ENCODE results near the gene IRAK2.
"Not testable (repeated sequence)": the region's sequence is repeated elsewhere in the genome, so short reads cannot be mapped to it uniquely, and the experiment has no call there.

The IRAK2 gene

DNA sequence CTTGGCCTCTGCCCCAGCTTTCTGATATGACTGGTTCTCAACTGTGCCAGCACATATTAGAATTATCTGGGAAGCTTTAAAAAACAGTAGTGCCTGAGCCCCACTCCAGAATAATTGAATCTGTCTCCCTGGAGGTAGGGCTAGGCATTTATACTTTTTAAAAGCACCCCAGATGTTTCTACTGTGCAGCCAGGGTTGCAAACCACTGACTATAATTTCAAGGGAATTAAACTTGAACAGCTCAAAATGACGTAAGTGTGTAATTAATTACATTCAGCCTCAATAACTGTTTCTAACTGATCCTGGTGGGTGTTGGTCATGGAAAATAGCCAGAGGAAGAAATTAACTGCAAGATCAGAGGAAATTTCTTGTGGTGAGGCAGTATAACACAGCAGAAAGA lies 4.4 kb upstream of the IRAK2 start:
- no peak for DNase-seq

DNA sequence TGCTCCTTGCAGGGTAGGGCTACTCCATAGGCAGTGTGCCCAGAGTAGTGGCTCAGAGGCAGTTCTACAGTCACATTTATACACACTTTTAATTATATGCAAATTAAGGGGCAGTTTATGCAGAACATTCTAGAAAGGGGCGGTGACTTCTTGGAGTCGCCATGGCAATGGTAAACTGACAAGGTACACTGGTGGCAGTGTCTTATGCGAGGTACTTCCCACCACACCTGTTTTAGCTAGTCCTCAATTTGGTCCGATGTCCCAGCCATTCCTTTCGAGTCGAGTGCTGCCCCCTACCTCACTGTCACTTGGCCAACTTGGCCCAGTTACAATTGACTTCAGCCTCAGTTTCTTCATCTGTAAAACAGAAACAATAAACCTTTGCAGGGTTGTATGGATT lies 3.8 kb upstream of the IRAK2 start:
- no peak for DNase-seq

DNA sequence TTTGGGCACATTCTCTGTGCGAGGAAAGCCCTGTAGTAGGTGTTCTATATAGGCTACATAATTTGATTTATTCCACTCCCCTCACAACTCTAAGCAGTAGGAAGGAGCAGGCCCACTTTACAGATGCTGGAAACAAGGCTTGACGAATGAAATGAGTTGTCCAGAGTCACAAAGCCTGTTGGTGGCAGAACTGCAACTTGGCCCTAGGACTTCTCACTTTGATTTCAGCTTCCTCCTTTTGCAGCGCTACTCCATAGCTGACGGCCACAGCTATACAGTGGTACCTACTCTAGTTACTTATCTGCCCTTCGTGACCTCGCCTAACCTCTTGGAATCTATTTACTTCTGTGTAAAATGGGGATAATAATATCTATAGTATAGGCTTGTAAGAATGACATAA lies 2.5 kb upstream of the IRAK2 start:
- no peak for DNase-seq

DNA sequence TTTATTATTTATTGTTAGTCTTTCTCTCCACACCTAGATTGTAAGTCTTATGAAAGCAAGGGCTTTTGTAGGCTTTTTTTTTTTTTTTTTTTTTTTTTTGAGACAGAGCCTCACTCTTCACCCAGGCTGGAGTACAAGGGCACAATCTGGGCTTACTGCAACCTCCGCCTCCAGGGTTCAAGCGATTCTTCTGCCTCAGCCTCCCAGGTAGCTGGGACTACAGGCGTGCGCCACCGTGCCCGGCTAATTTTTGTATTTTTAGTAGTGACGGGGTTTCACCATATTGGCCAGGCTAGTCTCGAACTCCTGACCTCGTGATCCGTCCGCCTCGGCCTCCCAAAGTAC lies 546 bp upstream of the IRAK2 start:
- DNase-seq = not testable (repeated sequence)

DNA sequence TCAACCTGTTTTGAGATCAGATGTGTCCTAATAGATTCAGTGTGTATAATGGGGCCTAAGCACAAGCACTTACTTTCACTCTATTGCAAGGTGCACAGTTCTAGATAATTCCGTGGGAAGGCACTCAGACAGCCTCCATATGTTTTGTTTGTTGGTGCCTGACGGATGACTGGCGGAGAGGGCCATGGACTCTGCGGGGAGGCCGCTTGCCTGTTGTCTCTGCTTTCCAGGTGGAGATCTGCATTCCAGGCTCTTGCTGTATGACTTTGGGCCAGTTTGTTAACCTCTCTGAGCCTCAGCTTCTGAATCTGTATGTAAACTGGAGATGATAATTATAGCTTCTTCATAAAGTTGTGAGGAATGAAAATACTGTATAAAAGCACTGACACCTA lies 1.5 kb downstream of the IRAK2 start:
- DNase-seq = no peak

DNA sequence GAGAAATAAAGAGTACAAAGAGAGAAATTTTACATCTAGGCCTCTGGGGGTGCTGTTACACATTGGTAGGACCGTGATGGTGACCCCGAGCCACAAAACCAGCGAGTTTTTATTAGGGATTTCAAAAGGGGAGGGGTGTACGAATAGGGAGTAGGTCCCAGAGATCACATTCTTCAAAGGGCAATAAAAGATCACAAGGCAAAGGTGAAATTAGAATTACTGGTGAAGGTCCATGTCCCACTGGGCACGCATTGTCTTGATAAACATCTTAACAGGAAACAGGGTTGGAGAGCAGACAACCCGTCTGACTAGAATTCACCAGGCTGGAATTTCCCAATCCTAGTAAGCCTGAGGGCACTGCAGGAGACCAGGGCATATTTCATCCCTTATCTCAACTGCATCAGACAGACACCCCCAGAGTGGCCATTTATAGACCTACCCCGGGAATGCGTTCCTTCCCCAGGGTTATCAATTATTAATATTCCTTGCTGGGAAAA lies 4.3 kb downstream of the IRAK2 start:
- no peak for DNase-seq

DNA sequence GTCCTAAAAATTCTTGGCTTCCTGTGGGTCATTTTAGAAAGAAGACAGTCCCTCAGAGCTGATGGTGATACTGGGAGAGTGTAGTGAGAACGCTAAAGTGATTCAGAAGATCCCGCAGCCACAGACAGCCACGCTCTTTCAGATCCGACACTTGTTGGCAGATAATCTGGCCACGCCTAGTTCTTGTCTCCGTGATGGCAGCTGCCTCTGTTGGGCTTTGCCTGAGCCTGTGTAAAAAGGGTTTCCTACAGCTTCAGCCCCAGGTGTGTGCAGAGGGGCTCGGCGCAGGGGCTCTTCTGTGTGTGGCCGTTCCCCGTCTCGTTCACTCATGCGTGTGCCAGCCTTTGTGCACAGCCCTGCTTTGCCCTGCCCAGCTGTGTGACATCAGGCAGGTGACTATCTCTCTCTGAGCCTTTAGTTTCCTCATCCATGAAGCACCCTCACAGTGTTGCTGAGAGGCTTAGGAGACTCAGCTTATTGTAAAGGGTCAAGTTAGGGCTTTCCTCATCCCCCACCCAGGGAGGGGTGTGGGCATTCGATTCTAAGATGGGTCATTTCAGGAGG lies 6.3 kb downstream of the IRAK2 start:
- no peak for DNase-seq

DNA sequence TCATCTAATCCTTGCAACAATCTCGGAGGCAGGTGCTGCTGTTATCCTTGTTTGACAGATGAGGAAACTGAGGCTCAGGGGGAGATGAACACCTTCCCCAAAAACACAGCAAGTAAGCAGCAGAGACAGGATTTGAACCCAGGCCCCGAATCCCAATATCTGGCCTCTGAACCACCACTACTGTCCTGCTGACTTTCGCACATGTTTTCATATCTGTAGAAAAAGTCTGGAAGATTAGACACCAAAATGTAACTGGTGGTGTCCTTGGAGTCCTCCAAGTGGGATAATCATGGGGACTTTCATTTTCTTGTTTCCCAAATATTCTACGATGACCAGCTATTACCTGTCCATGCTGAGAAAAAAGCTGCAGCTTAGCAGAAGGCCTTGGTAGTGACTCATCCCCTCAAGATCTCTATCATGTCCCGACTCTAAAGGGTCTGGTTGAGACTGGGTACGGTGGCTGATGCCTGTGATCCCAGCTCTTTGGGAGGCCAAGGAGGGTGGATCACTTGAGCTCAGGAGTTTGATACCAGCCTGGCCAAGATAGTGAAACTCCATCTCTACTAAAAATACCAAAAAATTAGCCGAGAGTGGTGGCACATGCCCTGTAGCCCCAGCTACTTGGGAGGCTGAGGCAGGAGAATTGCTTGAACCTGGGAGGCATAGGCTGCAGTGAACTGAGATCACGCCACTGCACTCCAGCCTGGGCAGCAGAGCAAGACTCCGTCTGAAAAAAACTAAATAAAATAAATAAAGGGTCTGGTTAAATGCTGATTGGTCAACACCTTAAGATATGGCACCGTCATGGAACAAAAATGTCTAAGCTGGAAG lies 8.6 kb downstream of the IRAK2 start:
- peak; percentile 70 for DNase-seq

DNA sequence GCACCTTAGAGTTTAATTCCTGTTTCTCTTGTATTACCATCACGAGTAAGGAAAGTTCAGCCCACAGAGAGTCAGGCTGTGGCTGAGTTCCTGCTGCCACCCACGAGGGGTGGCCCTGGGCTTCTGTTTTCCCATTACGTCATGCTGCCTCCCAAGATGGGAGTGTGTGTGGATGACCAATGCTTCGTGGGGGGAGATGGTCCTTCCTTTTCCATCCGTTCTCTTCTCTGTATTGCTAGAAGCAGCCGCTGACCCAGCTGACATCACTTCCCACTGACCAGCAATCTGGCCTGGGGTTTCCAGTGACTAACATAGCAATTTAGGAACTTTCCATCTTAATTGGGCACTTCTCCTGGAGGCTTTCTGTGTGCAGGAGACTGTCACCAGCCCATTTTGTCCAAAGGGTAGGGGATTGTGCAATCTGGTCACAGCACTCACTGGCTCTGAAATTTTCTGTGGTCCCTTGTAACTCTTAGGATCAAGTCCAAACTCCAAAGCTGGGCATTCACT lies 9.3 kb downstream of the IRAK2 start:
- peak; percentile 87 for DNase-seq

DNA sequence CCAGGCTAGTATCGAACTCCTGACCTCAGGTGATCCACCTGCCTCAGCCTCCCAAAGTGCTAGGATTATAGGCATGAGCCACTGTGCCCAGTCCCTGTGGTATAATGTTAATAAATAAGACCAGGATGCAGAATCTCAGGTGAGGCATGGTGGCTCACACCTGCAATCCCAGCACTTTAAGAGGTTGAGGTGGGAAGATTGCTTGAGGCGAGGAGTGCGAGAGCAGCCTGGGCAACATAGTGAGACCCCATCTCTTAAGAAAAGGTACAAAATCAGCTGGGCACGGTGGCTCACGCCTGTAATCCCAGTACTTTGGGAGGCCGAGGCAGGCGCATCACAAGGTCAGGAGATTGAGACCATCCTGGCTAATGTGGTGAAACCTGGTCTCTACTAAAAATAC lies 10.6 kb downstream of the IRAK2 start:
- not testable (repeated sequence) for DNase-seq

DNA sequence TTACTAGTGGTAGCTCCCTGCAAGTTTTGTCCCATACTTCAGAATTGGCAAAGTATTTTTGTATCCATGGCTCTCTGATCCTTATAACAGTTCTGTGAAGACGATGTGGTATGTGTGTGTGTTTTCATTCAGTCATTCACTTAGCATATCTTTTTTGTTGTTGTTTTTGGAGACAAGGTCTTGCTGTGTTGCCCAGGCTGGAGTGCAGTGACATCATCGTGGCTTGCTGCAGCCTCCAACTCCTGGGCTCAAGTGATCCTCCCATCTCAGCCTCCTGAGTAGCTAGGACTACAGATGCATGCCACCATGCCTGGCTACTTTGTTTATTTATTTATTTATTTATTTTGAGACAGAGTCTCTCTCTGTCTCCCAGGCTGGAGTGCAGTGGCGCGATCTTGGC lies 11.4 kb downstream of the IRAK2 start:
- not testable (repeated sequence) for DNase-seq

DNA sequence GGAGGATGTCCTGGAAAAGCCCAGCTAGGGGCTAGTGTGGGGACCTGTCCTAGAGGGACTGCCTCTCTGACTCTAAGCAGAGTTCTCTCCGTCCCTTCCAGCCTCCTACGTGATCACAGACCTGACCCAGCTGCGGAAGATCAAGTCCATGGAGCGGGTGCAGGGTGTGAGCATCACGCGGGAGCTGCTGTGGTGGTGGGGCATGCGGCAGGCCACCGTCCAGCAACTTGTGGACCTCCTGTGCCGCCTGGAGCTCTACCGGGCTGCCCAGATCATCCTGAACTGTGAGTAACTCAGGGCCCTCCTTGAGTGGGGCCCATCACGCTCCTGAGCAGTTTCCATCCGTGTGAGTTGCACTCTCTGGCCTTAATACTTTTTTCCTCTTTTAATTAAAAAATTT lies 13.0 kb downstream of the IRAK2 start:
- DNase-seq = no peak

DNA sequence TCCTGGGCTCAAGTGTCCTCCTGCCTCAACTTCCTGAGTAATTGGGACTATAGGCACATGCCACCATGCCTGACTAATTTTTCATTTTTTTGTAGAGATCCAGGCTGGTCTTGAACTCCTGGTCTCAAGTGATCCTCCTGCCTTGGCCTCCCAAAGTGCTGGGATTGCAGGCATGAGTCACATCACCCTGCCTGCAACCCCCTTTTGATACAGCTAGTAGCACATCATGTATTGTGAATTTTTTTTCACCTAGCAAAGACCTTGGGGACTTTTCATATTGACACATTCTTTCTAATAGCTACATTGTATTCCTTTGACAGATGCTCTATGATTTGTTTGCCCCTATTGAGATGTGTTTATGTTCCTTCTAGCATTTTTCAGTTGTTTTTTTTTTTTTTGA lies 14.2 kb downstream of the IRAK2 start:
- DNase-seq = no peak

DNA sequence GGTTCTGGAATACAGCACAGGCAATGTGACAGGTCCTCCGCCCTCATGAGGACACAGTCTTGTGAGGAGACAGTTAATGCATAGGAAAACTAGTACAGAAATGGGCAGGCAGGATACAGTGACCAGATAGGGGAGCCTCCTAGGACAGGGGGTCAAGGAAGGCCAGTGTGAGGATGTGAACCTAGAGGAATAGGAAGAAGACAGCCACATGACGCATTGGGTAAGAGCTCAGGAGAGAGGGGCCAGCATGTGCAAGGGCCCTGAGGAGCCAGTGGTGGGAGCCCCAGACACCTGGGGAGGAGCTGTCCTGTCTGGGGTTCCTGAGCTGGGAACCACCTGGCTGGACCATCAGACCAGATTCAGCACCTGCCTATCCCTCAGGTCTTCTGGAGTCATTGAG lies 15.6 kb downstream of the IRAK2 start:
- DNase-seq = no peak

DNA sequence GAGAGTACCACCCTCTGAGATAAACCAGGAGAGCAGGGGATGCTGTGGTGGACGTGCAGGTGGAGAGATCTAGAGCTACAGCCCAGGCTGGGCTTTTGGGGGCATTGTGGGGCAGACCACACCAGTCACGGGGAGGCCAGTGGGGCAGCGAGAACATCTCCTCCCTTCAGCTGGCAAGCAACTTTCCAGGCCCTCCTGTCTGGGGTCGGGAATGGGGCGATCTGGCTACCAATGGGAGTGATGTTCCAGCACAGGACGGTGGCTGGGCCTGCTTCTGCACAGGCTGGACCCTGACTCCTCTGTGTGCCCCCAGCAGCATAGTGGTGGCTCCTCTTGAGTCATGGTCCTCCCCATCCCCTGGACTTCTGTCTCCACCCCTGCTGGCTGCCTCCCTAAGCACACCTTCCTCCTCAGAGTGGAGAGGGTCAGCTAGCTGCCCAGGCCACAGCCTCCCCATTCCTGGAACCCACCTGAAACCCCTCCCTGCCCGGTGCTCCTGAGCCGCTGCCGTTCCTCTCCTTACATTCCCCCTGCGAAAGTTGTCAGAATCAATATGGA lies 16.1 kb downstream of the IRAK2 start:
- no peak for DNase-seq

DNA sequence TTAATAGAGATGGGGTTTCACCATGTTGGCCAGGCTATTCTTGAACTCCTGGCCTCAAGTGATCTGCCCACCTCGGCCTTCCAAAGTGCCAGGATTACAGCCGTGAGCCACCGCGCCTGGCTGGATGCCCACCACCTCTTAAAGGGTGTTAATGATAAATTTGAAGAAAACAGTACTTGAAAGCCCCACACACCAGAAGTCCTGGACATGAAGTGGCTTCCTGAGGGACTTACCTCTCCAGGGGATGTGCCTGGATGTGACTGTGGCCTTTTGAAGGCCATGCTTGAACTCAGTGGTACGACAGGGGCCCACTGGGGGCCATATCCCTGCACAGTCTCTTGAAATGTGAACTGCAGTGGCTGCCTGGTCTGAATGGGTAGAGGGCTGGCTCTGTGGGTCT lies 18.2 kb downstream of the IRAK2 start:
- DNase-seq = no peak

DNA sequence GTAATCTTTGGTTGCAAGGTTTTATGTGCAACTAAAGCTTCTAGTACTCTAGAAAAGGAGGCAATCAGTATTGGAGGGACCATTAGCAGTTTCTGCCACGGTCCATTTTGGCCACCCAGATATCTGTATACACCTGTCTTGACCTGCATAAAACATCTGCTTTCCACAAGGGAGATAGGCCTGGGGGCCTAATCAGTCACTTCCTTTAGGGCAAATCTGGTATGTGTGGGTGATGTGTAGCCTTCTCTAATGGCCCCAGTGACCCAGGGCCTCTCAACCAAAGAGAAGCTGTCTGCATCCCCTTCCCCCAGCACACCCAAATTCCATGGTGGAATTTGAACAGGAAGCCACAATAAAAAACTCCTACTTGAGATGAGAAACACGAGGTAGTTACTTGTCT lies 19.5 kb downstream of the IRAK2 start:
- DNase-seq = no peak

DNA sequence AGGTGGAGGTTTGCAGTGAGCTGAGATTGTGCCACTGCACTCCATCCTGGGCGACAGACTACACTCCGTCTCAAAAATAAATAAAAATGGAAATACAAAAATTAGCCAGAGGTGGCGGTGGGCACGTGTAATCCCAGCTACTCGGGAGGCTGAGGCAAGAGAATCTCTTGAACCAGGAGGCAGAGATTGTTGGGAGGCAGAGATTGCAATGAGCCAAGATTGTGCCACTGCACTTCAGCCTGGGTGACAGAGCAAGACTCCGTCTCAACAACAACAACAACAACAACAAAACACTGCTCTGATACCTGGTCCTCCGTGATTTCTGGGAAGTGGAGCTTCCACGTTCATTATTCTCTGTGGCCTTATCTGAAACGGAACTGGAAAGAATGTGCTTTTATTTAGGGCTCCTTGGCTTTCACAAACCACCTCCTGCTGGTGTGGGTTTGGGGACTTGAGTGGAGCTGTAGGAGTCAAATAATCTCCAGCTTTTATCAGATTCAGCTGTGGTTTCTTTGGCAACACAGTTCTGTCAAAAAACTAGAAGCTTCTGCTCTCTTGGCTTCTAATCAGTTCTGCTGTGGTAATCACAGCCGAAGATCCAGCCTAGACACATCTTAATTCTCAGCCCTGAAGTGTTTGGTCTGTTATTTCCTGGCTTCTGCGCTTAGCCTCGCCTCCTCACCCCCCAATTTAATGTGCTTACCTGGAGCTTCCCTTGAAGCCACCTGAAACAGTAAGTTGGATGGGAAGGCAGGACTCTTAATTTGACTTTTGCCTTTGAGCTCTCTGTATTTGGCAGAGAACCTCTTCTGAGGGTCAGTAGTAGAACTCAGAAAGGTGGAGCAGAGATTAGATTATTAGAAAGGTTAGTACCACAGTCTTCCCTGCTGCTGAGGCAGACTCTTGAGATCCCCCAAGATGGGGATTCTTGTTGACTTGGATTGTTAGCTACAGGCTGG lies 21.4 kb downstream of the IRAK2 start:
- DNase-seq = no peak

DNA sequence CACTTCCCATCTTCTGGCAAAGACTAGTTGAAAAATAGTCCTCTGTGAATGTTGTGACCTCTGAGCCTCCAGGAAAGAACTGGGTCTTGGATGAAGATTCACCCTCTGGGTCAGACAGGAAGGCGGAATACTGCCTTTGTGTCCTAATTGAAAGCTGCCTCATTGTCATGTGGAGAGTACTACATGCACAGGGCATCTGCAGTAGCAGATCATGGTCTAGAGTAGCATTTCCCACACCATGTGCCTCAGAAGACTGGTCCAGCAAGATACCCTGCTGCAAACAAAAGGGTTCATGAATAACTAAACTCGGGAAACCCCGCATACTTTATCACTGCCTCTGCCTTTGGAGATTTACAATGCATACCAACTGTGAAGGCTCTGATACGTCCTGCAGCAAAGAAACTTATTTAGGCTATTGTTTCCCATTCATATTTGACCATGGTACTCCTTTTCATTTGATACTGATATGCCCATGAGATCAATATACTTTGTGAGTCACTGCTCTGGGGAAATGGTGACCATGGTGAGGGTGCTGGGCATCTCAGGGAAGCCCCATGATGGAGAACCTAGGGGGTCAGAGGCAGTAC lies 22.7 kb downstream of the IRAK2 start:
- no peak for DNase-seq

DNA sequence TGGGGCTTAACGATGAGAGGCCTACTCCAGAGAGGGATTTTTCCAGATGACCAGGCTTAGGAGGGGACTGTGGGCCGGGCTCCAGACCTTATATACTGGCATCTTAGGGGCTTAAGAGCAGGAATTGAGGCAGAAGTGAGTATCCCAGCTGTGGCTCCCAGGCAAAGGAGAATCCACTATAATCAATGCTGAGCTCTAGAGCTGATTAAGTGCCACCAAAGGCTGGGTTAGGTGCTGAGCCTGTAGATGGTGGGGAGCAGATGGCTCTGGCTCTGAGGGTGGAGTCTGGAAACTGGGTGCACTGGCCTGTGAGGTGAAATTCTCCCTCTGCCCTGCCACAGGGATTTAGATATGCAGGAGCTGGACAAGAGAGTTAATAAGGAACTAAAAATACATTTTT lies 23.2 kb downstream of the IRAK2 start:
- DNase-seq = no peak

DNA sequence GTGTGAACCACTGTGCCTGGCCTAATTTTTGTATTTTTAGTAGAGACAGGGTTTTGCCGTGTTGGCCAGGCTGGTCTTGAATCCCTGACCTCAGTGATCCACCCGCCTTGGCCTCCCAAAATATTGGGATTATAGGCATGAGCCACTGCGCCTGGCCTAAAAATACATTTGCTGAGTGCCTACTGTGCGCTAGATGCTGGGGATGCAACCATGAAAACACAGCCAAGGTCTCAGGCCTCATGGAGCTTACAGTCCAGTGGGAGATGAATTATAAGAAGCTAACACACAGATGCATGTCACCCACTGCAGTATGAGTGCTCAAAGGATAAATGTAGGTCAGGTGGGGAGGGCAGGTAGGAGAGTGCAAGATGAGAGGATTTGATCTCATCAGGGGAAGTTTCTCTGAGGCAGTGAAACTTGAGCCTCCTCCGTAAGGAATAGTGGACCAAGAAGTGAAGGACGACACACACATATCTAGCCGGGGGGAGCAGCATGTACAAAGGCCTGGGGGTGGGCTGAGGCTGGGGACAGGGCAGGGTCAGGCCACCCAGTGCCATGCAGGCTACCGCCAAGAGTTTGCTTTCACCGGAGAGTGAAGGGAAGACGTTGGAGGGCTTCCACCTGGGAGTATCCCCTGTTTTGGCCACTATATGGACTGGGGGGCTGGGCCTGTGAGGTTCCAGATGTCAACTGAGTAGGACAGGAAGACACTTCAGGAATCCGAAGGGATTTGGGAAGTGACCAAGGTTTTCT lies 24.3 kb downstream of the IRAK2 start:
- DNase-seq = no peak
